Liver (tissue), 9 donors: ENCODE measurements around the gene SPAG9. TPM values are rescaled to one million over a fixed set of nuclear protein-coding genes. Genes with fewer than 3 reads are reported as not detected.

ENCODE experiments used
- DNase-seq: peaks from one replicate; pipeline ENCODE4 v3.0.0-alpha.2; 2017; ENCODE audit warnings: low spot score
- H3K27ac ChIP-seq, 2 donors: one replicate each; pipeline ENCODE4 v1.7.0; 2013; ENCODE audit warnings: inconsistent platforms in 2 of 2, low read length in 2 of 2, control low read depth in 1 of 2, low read depth in 1 of 2, mild to moderate bottlenecking in 1 of 2
- H3K27me3 ChIP-seq, 4 donors: one replicate each; pipeline versions ENCODE4 v1.6.1 to v1.7.0; 2013; ENCODE audit warnings: low read length in 3 of 4, inconsistent platforms in 1 of 4, mild to moderate bottlenecking in 1 of 4, moderate library complexity in 1 of 4; ENCODE audit not compliant: control insufficient read depth in 4 of 4, insufficient read depth in 4 of 4
- H3K36me3 ChIP-seq, 4 donors: one replicate each; pipeline versions ENCODE4 v1.6.1 to v1.7.0; 2013; ENCODE audit warnings: low read length in 3 of 4, mild to moderate bottlenecking in 3 of 4, low read depth in 1 of 4, moderate library complexity in 1 of 4; ENCODE audit not compliant: control insufficient read depth in 4 of 4, insufficient read depth in 3 of 4
- H3K4me1 ChIP-seq, 4 donors: one replicate each; pipeline versions ENCODE4 v1.6.1 to v1.7.0; 2013; ENCODE audit warnings: low read length in 3 of 4, mild to moderate bottlenecking in 3 of 4, moderate library complexity in 1 of 4; ENCODE audit not compliant: control insufficient read depth in 4 of 4, insufficient read depth in 4 of 4
- H3K4me3 ChIP-seq, 3 donors: one replicate each; pipeline versions ENCODE4 v1.6.1 to v1.7.0; 2013; ENCODE audit warnings: low read length in 3 of 3, control low read depth in 1 of 3, low read depth in 1 of 3, mild to moderate bottlenecking in 1 of 3
- H3K9ac ChIP-seq, 2 donors: one replicate each; pipeline ENCODE4 v1.7.0; 2013; ENCODE audit warnings: low read length in 2 of 2, mild to moderate bottlenecking in 2 of 2, moderate library complexity in 2 of 2, control low read depth in 1 of 2, low read depth in 1 of 2
- H3K9me3 ChIP-seq, 4 donors: one replicate each; pipeline versions ENCODE4 v1.6.1 to v1.7.0; 2013; ENCODE audit warnings: low read length in 3 of 4; ENCODE audit not compliant: control insufficient read depth in 4 of 4
- ATF3 ChIP-seq: IDR thresholded peaks from 2 replicates; pipeline ENCODE4 v1.6.1; 2016; ENCODE audit warnings: antibody characterized with exemption
- CTCF ChIP-seq: fragments of 150-350 bp; IDR thresholded peaks from 2 replicates; pipeline ENCODE4 v1.5.1; 2017; ENCODE audit warnings: improper control_type of control experiment, low read depth, low read length; ENCODE audit not compliant: missing input control
- EGR1 ChIP-seq, 2 donors: IDR thresholded peaks; 2 replicates each; pipeline ENCODE4 v1.6.1; 2016 to 2018; ENCODE audit warnings: antibody characterized with exemption in 2 of 2, low read depth in 2 of 2
- FOXA1 ChIP-seq: IDR thresholded peaks from 2 replicates; pipeline ENCODE4 v1.6.1; 2016; ENCODE audit warnings: antibody characterized with exemption
- FOXA2 ChIP-seq: IDR thresholded peaks from 2 replicates; pipeline ENCODE4 v1.6.1; 2016; ENCODE audit warnings: antibody characterized with exemption
- GABPA ChIP-seq, 2 donors: IDR thresholded peaks in 1 of 2; conservative IDR thresholded peaks in 1 of 2; 2 replicates each; pipeline ENCODE4 v1.6.1; 2016; ENCODE audit warnings: antibody characterized with exemption in 2 of 2, mild to moderate bottlenecking in 1 of 2, moderate library complexity in 1 of 2
- HNF4A ChIP-seq, 2 donors: conservative IDR thresholded peaks; 2 replicates each; pipeline ENCODE4 v1.6.1; 2016; ENCODE audit warnings: antibody characterized with exemption in 2 of 2, mild to moderate bottlenecking in 2 of 2
- JUND ChIP-seq, 2 donors: IDR thresholded peaks; 2 replicates each; pipeline ENCODE4 v1.6.1; 2016; ENCODE audit warnings: antibody characterized with exemption in 2 of 2
- MAX ChIP-seq: IDR thresholded peaks from 2 replicates; pipeline ENCODE4 v1.6.1; 2016; ENCODE audit warnings: antibody characterized with exemption
- RAD21 ChIP-seq, 2 donors: IDR thresholded peaks; 2 replicates each; pipeline ENCODE4 v1.6.1; 2016; ENCODE audit warnings: antibody characterized with exemption in 2 of 2, mild to moderate bottlenecking in 2 of 2
- REST ChIP-seq: IDR thresholded peaks from 2 replicates; pipeline ENCODE4 v1.6.1; 2016; ENCODE audit warnings: antibody characterized with exemption, mild to moderate bottlenecking
- RXRA ChIP-seq, 2 donors: IDR thresholded peaks; 2 replicates each; pipeline ENCODE4 v1.6.1; 2017 to 2018; ENCODE audit warnings: antibody characterized with exemption in 2 of 2, mild to moderate bottlenecking in 1 of 2
- SP1 ChIP-seq: IDR thresholded peaks from 2 replicates; pipeline ENCODE4 v1.6.1; 2018; ENCODE audit warnings: antibody characterized with exemption, mild to moderate bottlenecking
- ZBTB33 ChIP-seq: IDR thresholded peaks from 2 replicates; pipeline ENCODE4 v1.6.1; 2016; ENCODE audit warnings: antibody characterized with exemption
- WGBS: extraction: QIAGEN DNeasy Blood & Tissue Kit; methylation state at CpG from one replicate; pipeline ENCODE4 v1.1.7; 2013; 5-methylcytosine and 5-hydroxymethylcytosine counted together
- polyA plus RNA-seq, 2 donors: library from polyadenylated mRNA; stranded (reverse) in 1 of 2; unstranded in 1 of 2; fragments of 200-250 nt in 1 of 2; fragments of >200 nt in 1 of 2; fragmentation: Nextera tagmentation in 1 of 2; extraction: Ambion mirVana in 1 of 2; gene quantifications; one replicate each; pipeline versions ENCODE4 v1.2.1 to v1.2.3, GENCODE V29; 2013 to 2015
- total RNA-seq, 2 donors: library from RNA; depleted of rRNA; stranded (reverse); fragments of >200 nt; gene quantifications; one replicate each; pipeline ENCODE4 v1.2.3, GENCODE V29; 2014
- donor health status: healthy.
- donor health status: healthy.
- donor health status: healthy.
- donor health status: healthy.
- donor health status: healthy.

The SPAG9 gene
- total and polyA plus RNA-seq, 4 donors, result 12.0 to 94.0 (median 18.4) TPM

GRCh38 chr17:51029142-51029541 is 91.5 kb downstream of the SPAG9 start:
- 95% methylated on average over 1 of the region's 1 CpG for WGBS
- no peak for DNase-seq
- TF ChIP-seq JUND (IDR thresholded peaks at IDR 0.05) (no peak), ATF3 (no peak), RAD21 (IDR thresholded peaks at IDR 0.05) (no peak), MAX (no peak), ZBTB33 (no peak), SP1 (no peak)
- H3K9ac ChIP-seq, result no peak overlapping the region
- H3K9me3 ChIP-seq, result no peaks in the 10 kb centered on the region
- no peaks in the 10 kb centered on the region for H3K27me3 ChIP-seq
- H3K4me3 ChIP-seq, result no peak overlapping the region
- H3K27ac ChIP-seq, result peak overlapping the region; percentile 51 to 72
- H3K36me3 ChIP-seq, result peaks cover 0 to 1% (median 0%) of the 10 kb centered on the region in 4 donors
- H3K4me1 ChIP-seq, result peaks cover 0 to 17% (median 5%) of the 10 kb centered on the region in 4 donors

- Histone ChIP-seq H3K4me3 (no peak overlapping the region), H3K27me3 (no peaks in the 10 kb centered on the region), H3K36me3 (peaks cover 0 to 1% (median 0%) of the 10 kb centered on the region in 4 donors), H3K9me3 (no peaks in the 10 kb centered on the region), H3K27ac (no peak overlapping the region), H3K9ac (no peak overlapping the region), H3K4me1 (peaks cover 0 to 17% (median 5%) of the 10 kb centered on the region in 4 donors)
- DNase-seq, result no peak
- TF ChIP-seq GABPA (IDR thresholded peaks at IDR 0.05 in 1 of 2, conservative IDR thresholded peaks at IDR 0.05 in 1 of 2) (no peak), ZBTB33 (no peak), FOXA1 (no peak), RXRA (IDR thresholded peaks at IDR 0.05) (no peak), EGR1 (IDR thresholded peaks at IDR 0.05; ENCODE audit: low read depth in 2 of 2) (no peak), RAD21 (IDR thresholded peaks at IDR 0.05) (no peak), MAX (no peak), CTCF (no peak), ATF3 (no peak), JUND (IDR thresholded peaks at IDR 0.05) (no peak), HNF4A (conservative IDR thresholded peaks at IDR 0.05) (no peak), FOXA2 (no peak), REST (no peak), SP1 (no peak)
- 98% methylated on average over 1 of the region's 1 CpG for WGBS
These were observed 92.3 kb downstream of the SPAG9 start for GRCh38 chr17:51028176-51028863.
